Smooth muscle cell (in vitro differentiated cells): ENCODE data around the gene BCL7A. TPM values are rescaled to one million over a fixed set of nuclear protein-coding genes. Genes with fewer than 3 reads are reported as not detected.

Source experiments
- DNase-seq: peaks from one replicate; lab custom pipeline; 2025; ENCODE audit not compliant: unreplicated experiment; lab: John Stamatoyannopoulos, UW
- H2AFZ ChIP-seq: fragments of 200-600 bp; sonication (generic); 2 replicates; pipeline ENCODE4 v1.6.0; 2016; ENCODE audit warnings: antibody characterized with exemption, low read depth, mild to moderate bottlenecking
- H3F3A ChIP-seq: fragments of 200-600 bp; sonication (generic); 2 replicates; pipeline ENCODE4 v1.6.0; 2017; ENCODE audit warnings: antibody characterized with exemption, low read depth
- H3K27ac ChIP-seq: fragments of 200-600 bp; sonication (generic); 2 replicates; pipeline ENCODE4 v1.5.1; 2016; ENCODE audit warnings: low read depth, mild to moderate bottlenecking
- H3K27me3 ChIP-seq: fragments of 200-600 bp; sonication (generic); 2 replicates; pipeline ENCODE4 v1.6.1; 2016; ENCODE audit warnings: low read depth, mild to moderate bottlenecking
- H3K36me3 ChIP-seq: fragments of 200-600 bp; sonication (generic); 2 replicates; pipeline ENCODE4 v1.5.1; 2016; ENCODE audit warnings: low read depth
- H3K4me1 ChIP-seq: fragments of 200-600 bp; sonication (generic); 2 replicates; pipeline ENCODE4 v1.5.1; 2016; ENCODE audit warnings: low read depth
- H3K4me2 ChIP-seq: fragments of 200-600 bp; sonication (generic); 2 replicates; pipeline ENCODE4 v1.6.0; 2016; ENCODE audit warnings: mild to moderate bottlenecking
- H3K4me3 ChIP-seq: fragments of 200-600 bp; sonication (generic); 2 replicates; pipeline ENCODE4 v1.5.1; 2016; ENCODE audit warnings: mild to moderate bottlenecking
- H3K79me2 ChIP-seq: fragments of 200-600 bp; sonication (generic); 2 replicates; pipeline ENCODE4 v1.6.0; 2016; ENCODE audit warnings: low read depth, mild to moderate bottlenecking
- H3K9ac ChIP-seq: fragments of 200-600 bp; sonication (generic); 2 replicates; pipeline ENCODE4 v1.6.0; 2016; ENCODE audit warnings: low read depth
- H3K9me3 ChIP-seq: fragments of 200-600 bp; sonication (generic); replicated peaks from 2 replicates; pipeline ENCODE4 v1.5.1; 2016; ENCODE audit warnings: low read depth
- H4K20me1 ChIP-seq: fragments of 200-600 bp; sonication (generic); 2 replicates; pipeline ENCODE4 v1.6.0; 2016; ENCODE audit warnings: low read depth
- CTCF ChIP-seq: fragments of 200-600 bp; sonication (generic); IDR thresholded peaks from 2 replicates; pipeline ENCODE4 v1.5.1; 2017; ENCODE audit warnings: borderline replicate concordance, mild to moderate bottlenecking, antibody characterized with exemption; ENCODE audit not compliant: insufficient read depth, poor library complexity, severe bottlenecking
- WGBS: methylation state at CpG from one replicate; pipeline ENCODE4 v1.1.7; 2016; ENCODE audit warnings: low lambda C conversion rate; 5-methylcytosine and 5-hydroxymethylcytosine counted together
- polyA plus RNA-seq: library from polyadenylated mRNA; unstranded; fragments of >200 nt; fragmentation: Nextera tagmentation; extraction: Ambion mirVana; gene quantifications from 2 replicates; pipeline ENCODE4 v1.2.1, GENCODE V29; 2016
- total RNA-seq: library from RNA; depleted of rRNA; stranded (reverse); fragments of >200 nt; gene quantifications from 2 replicates; pipeline ENCODE4 v1.2.3, GENCODE V29; 2014

BCL7A gene
- total and polyA plus RNA-seq, 2 experiments from 2014 or later = 2.7 to 3.0 TPM

GRCh38 chr12:122059203-122059960, 37.7 kb downstream of the BCL7A start:
- Histone ChIP-seq H3K27me3 (no peaks in the 10 kb centered on the region), H3K9ac (no peak overlapping the region), H4K20me1 (no peaks in the 10 kb centered on the region), H3K4me1 (peaks cover 15% of the 10 kb centered on the region), H3K4me3 (no peak overlapping the region), H3K9me3 (no peaks in the 10 kb centered on the region), H3K79me2 (no peaks in the 10 kb centered on the region), H2AFZ (no peak overlapping the region), H3F3A (peaks cover 5% of the 10 kb centered on the region), H3K36me3 (no peaks in the 10 kb centered on the region), H3K4me2 (no peak overlapping the region), H3K27ac (no peak overlapping the region)
- no peak for TF ChIP-seq CTCF
- DNase-seq = no peak
- WGBS = 98% methylated on average over 28 of the region's 28 CpGs

GRCh38 chr12:122060081-122060501, 38.4 kb downstream of the BCL7A start:
- Histone ChIP-seq H2AFZ (no peak overlapping the region), H3K27me3 (no peaks in the 10 kb centered on the region), H3K4me2 (no peak overlapping the region), H3F3A (peaks cover 9% of the 10 kb centered on the region), H3K4me3 (no peak overlapping the region), H3K4me1 (peaks cover 22% of the 10 kb centered on the region), H3K9me3 (no peaks in the 10 kb centered on the region), H3K36me3 (no peaks in the 10 kb centered on the region), H3K27ac (no peak overlapping the region), H3K9ac (no peak overlapping the region), H4K20me1 (no peaks in the 10 kb centered on the region), H3K79me2 (no peaks in the 10 kb centered on the region)
- 94% methylated on average over 22 of the region's 22 CpGs for WGBS
- TF ChIP-seq CTCF = no peak
- no peak for DNase-seq

- peaks cover 9% of the 10 kb centered on the region for H3F3A ChIP-seq
- no peaks in the 10 kb centered on the region for H3K79me2 ChIP-seq
- 97% methylated on average over 14 of the region's 23 CpGs for WGBS
- no peaks in the 10 kb centered on the region for H3K9me3 ChIP-seq
- no peaks in the 10 kb centered on the region for H3K27me3 ChIP-seq
- H3K9ac ChIP-seq = no peak overlapping the region
- no peak for TF ChIP-seq CTCF
- H3K36me3 ChIP-seq = no peaks in the 10 kb centered on the region
- no peak for DNase-seq
- no peak overlapping the region for H2AFZ ChIP-seq
- no peak overlapping the region for H3K27ac ChIP-seq
- H3K4me2 ChIP-seq = no peak overlapping the region
- H3K4me1 ChIP-seq = peaks cover 24% of the 10 kb centered on the region
- H3K4me3 ChIP-seq = no peak overlapping the region
- H4K20me1 ChIP-seq = no peaks in the 10 kb centered on the region
Observed at GRCh38 chr12:122061253-122061652, 39.6 kb downstream of the BCL7A start.
